HEK293 (cell line): ENCODE results near the gene PRELID3B.

Experiments used
- CTCF ChIA-PET: fragments of 350-600 bp; formaldehyde crosslinking; extraction: SDS; loops from one replicate; lab custom pipeline; 2021; ENCODE audit warnings: antibody characterized with exemption; lab: Yijun Ruan, JAX
- POLR2A ChIA-PET: fragments of 300-600 bp; formaldehyde crosslinking; extraction: SDS; loops from one replicate; lab custom pipeline; 2020; ENCODE audit warnings: antibody characterized with exemption, inconsistent platforms; lab: Yijun Ruan, JAX
- H3K27ac ChIP-seq: fragments of 200-500 bp; sonication (Bioruptor generic); 2 replicates; pipeline ENCODE4 v1.5.1; 2014; ENCODE audit warnings: low read depth, low read length, control low read depth, inconsistent platforms; ENCODE audit errors: extremely low read depth
- H3K36me3 ChIP-seq, 2 experiments: fragments of 200-500 bp in 1 of 2; sonication (Bioruptor generic) in 1 of 2; 1 replicate in 1 of 2; 2 replicates in 1 of 2; pipeline ENCODE4 v1.5.1; 2014 to 2017; ENCODE audit warnings: inconsistent platforms in 2 of 2, low read length in 2 of 2; ENCODE audit not compliant: control insufficient read depth in 2 of 2, insufficient read depth in 1 of 2
- H3K4me1 ChIP-seq: fragments of 200-500 bp; sonication (Bioruptor generic); 2 replicates; pipeline ENCODE4 v1.5.1; 2014; ENCODE audit warnings: mild to moderate bottlenecking, low read length, inconsistent platforms; ENCODE audit not compliant: control insufficient read depth, insufficient read depth
- H3K4me3 ChIP-seq: 2 replicates; pipeline ENCODE4 v1.5.1; 2011; ENCODE audit warnings: low read depth, mild to moderate bottlenecking, control low read depth, low read length, moderate library complexity
- H3K9me3 ChIP-seq: fragments of 200-500 bp; sonication (Bioruptor generic); 2 replicates; pipeline ENCODE4 v1.5.1; 2014; ENCODE audit warnings: low read depth, low read length, inconsistent platforms; ENCODE audit not compliant: control insufficient read depth, insufficient read depth
- KLF10 ChIP-seq: fragments of 450-650 bp; IDR thresholded peaks from 2 replicates; pipeline ENCODE4 v1.5.1; 2018; ENCODE audit warnings: missing biosample characterization, mild to moderate bottlenecking, missing genetic modification characterization
- KLF16 ChIP-seq: fragments of 450-650 bp; formaldehyde crosslinking; IDR thresholded peaks from 2 replicates; pipeline ENCODE4 v1.5.1; 2017; ENCODE audit warnings: missing biosample characterization, missing genetic modification characterization
- KLF7 ChIP-seq: fragments of 450-650 bp; formaldehyde crosslinking; IDR thresholded peaks from 2 replicates; pipeline ENCODE4 v1.5.1; 2016; ENCODE audit warnings: missing biosample characterization, missing genetic modification characterization, borderline replicate concordance
- PATZ1 ChIP-seq: fragments of 450-650 bp; formaldehyde crosslinking; IDR thresholded peaks from 2 replicates; pipeline ENCODE4 v1.5.1; 2016; ENCODE audit warnings: missing biosample characterization, missing genetic modification characterization
- PBX3 ChIP-seq: sonication (generic); formaldehyde crosslinking; IDR thresholded peaks from 2 replicates; pipeline ENCODE4 v1.8.1; 2022; ENCODE audit warnings: mild to moderate bottlenecking, moderate library complexity, missing genetic modification reagents
- SALL2 ChIP-seq: fragments of 450-650 bp; formaldehyde crosslinking; IDR thresholded peaks from 2 replicates; pipeline ENCODE4 v1.5.0; 2017; ENCODE audit warnings: missing biosample characterization, mild to moderate bottlenecking, missing genetic modification characterization, borderline replicate concordance
- WT1 ChIP-seq: fragments of 450-650 bp; formaldehyde crosslinking; IDR thresholded peaks from 2 replicates; pipeline ENCODE4 v1.5.1; 2016; ENCODE audit warnings: missing biosample characterization, missing genetic modification characterization
- ZBTB49 ChIP-seq: fragments of 450-650 bp; formaldehyde crosslinking; IDR thresholded peaks from 2 replicates; pipeline ENCODE4 v1.5.1; 2016; ENCODE audit warnings: missing biosample characterization, missing genetic modification characterization, low read depth
- ZFP37 ChIP-seq: fragments of 450-650 bp; formaldehyde crosslinking; IDR thresholded peaks from 2 replicates; pipeline ENCODE4 v1.5.1; 2016; ENCODE audit warnings: missing biosample characterization, missing genetic modification characterization
- ZNF202 ChIP-seq: fragments of 450-650 bp; formaldehyde crosslinking; IDR thresholded peaks from 2 replicates; pipeline ENCODE4 v1.5.1; 2016; ENCODE audit warnings: missing biosample characterization, missing genetic modification characterization, borderline replicate concordance
- ZNF335 ChIP-seq: fragments of 450-650 bp; formaldehyde crosslinking; conservative IDR thresholded peaks from 2 replicates; pipeline ENCODE4 v1.5.1; 2016; ENCODE audit warnings: missing biosample characterization, missing genetic modification characterization
- ZNF341 ChIP-seq: fragments of 450-650 bp; formaldehyde crosslinking; IDR thresholded peaks from 2 replicates; pipeline ENCODE4; 2016; ENCODE audit warnings: low read depth, missing biosample characterization, missing genetic modification characterization
- ZNF391 ChIP-seq: fragments of 450-650 bp; formaldehyde crosslinking; IDR thresholded peaks from 2 replicates; pipeline ENCODE4 v1.5.1; 2016; ENCODE audit warnings: low read depth, missing biosample characterization, missing genetic modification characterization, borderline replicate concordance
- ZNF501 ChIP-seq: fragments of 450-650 bp; formaldehyde crosslinking; IDR thresholded peaks from 2 replicates; pipeline ENCODE4 v1.5.1; 2016; ENCODE audit warnings: missing biosample characterization, missing genetic modification characterization
- ZNF529 ChIP-seq: fragments of 450-650 bp; formaldehyde crosslinking; IDR thresholded peaks from 2 replicates; pipeline ENCODE4 v1.5.1; 2017; ENCODE audit warnings: missing genetic modification characterization, missing biosample characterization; ENCODE audit not compliant: insufficient replicate concordance
- ZNF530 ChIP-seq: fragments of 450-650 bp; formaldehyde crosslinking; IDR thresholded peaks from 2 replicates; pipeline ENCODE4 v1.5.1; 2016; ENCODE audit warnings: low read depth, missing biosample characterization, missing genetic modification characterization
- ZNF549 ChIP-seq: fragments of 450-650 bp; IDR thresholded peaks from 2 replicates; pipeline ENCODE4 v1.5.1; 2018; ENCODE audit warnings: missing biosample characterization, missing genetic modification characterization, mild to moderate bottlenecking, inconsistent platforms, moderate library complexity
- ZNF596 ChIP-seq: fragments of 450-650 bp; IDR thresholded peaks from 2 replicates; pipeline ENCODE4 v1.5.0; 2018; ENCODE audit warnings: missing biosample characterization, mild to moderate bottlenecking, missing genetic modification characterization, moderate library complexity
- ZNF600 ChIP-seq: fragments of 450-650 bp; formaldehyde crosslinking; IDR thresholded peaks from 2 replicates; pipeline ENCODE4 v1.5.1; 2016; ENCODE audit warnings: missing biosample characterization, missing genetic modification characterization
- ZNF639 ChIP-seq: fragments of 450-650 bp; formaldehyde crosslinking; IDR thresholded peaks from 2 replicates; pipeline ENCODE4 v1.5.1; 2016; ENCODE audit warnings: missing biosample characterization, missing genetic modification characterization
- ZNF707 ChIP-seq: fragments of 450-650 bp; formaldehyde crosslinking; IDR thresholded peaks from 2 replicates; pipeline ENCODE4 v1.5.1; 2016; ENCODE audit warnings: missing biosample characterization, missing genetic modification characterization
- ZNF777 ChIP-seq: fragments of 450-650 bp; formaldehyde crosslinking; IDR thresholded peaks from 2 replicates; pipeline ENCODE4 v1.5.1; 2017; ENCODE audit warnings: missing biosample characterization, missing genetic modification characterization, borderline replicate concordance
- ZNF785 ChIP-seq: fragments of 450-650 bp; formaldehyde crosslinking; IDR thresholded peaks from 2 replicates; pipeline ENCODE4 v1.5.1; 2016; ENCODE audit warnings: missing biosample characterization, missing genetic modification characterization
- ZNF830 ChIP-seq: fragments of 450-650 bp; IDR thresholded peaks from 2 replicates; pipeline ENCODE4 v1.5.0; 2018; ENCODE audit warnings: missing biosample characterization, missing genetic modification characterization, low read depth, mild to moderate bottlenecking, moderate library complexity
- ZSCAN4 ChIP-seq: fragments of 450-650 bp; formaldehyde crosslinking; IDR thresholded peaks from 2 replicates; pipeline ENCODE4 v1.5.1; 2017; ENCODE audit warnings: missing biosample characterization, missing genetic modification characterization
- ZSCAN5A ChIP-seq: fragments of 450-650 bp; formaldehyde crosslinking; IDR thresholded peaks from 2 replicates; pipeline ENCODE4 v1.5.1; 2016; ENCODE audit warnings: missing biosample characterization, missing genetic modification characterization

Gene PRELID3B

GRCh38 chr20:59032023-59032712, 10.4 kb downstream of the PRELID3B start, which contains the start of gene ATP5F1E:
Gene ATP5F1E (minus strand): TSS chr20:59032335. CDS start chr20:59032251, 84 bp downstream.
- POLR2A ChIA-PET, result interaction anchor here (0.5 to 2.2 kb wide), 27 partner anchors 9 to 381 kb away, joined by 3 to 28 read pairs (median 6); partner anchors contain the start of genes NELFCD, PRELID3B, STX16 and TUBB1
- Histone ChIP-seq H3K27ac (peak within 1 kb of the TSS; percentile 91), H3K9me3 (no peaks in the 10 kb centered on the region), H3K36me3 (peaks cover 13 to 77% of the 10 kb centered on the region in 2 experiments), H3K4me1 (peaks cover 7% of the 10 kb centered on the region; the same call in 1 of the 2 replicates), H3K4me3 (peak within 1 kb of the TSS; percentile 95)
- CTCF ChIA-PET, result interaction anchor here (0.5 to 1.1 kb wide), 5 partner anchors 26 to 916 kb away, joined by 3 to 5 read pairs (median 3); no protein-coding TSS in a partner anchor
- peak; percentile 97 for TF ChIP-seq PBX3 (CRISPR knock-in tag)
- no peak; the same call in 1 of the 2 replicates for TF ChIP-seq WT1 (tag by site-specific recombination)
- TF ChIP-seq ZBTB49 (tag by site-specific recombination), result no peak
- TF ChIP-seq SALL2, result no peak
- TF ChIP-seq ZFP37 (tag by site-specific recombination), result peak; percentile 88
- no peak for TF ChIP-seq ZNF639
- no peak for TF ChIP-seq ZNF707 (tag by site-specific recombination)
- TF ChIP-seq ZSCAN5A (tag by site-specific recombination), result peak; percentile 65; the same call in 1 of the 2 replicates
- no peak for TF ChIP-seq ZNF530 (tag by site-specific recombination)
- no peak; the same call in none of the 2 replicates for TF ChIP-seq ZNF335 (tag by site-specific recombination)
- 0 out of 2 replicates have a peak, but pooled peaks have one; percentile 69 for TF ChIP-seq KLF7 (tag by site-specific recombination)
- TF ChIP-seq ZNF785 (tag by site-specific recombination), result peak; percentile 93; the same call in 1 of the 2 replicates
- TF ChIP-seq ZNF341 (tag by site-specific recombination), result peak; percentile 45; the same call in 1 of the 2 replicates
- TF ChIP-seq ZNF549 (tag by site-specific recombination), result no peak
- TF ChIP-seq ZNF391 (tag by site-specific recombination), result no peak
- TF ChIP-seq KLF16 (tag by site-specific recombination), result peak; percentile 44; the same call in 1 of the 2 replicates
- peak; percentile 75 for TF ChIP-seq ZNF501 (tag by site-specific recombination)
- no peak for TF ChIP-seq ZNF830 (tag by site-specific recombination)
- peak; percentile 90 for TF ChIP-seq PATZ1 (tag by site-specific recombination)
- TF ChIP-seq ZNF596 (tag by site-specific recombination), result peak; percentile 42; the same call in 1 of the 2 replicates
- no peak for TF ChIP-seq ZNF600 (tag by site-specific recombination)
- no peak for TF ChIP-seq ZSCAN4
- TF ChIP-seq ZNF777 (tag by site-specific recombination), result peak; percentile 45; the same call in 1 of the 2 replicates
- TF ChIP-seq ZNF529 (tag by site-specific recombination), result no peak
- no peak for TF ChIP-seq ZNF202 (tag by site-specific recombination)
- peak; percentile 98 for TF ChIP-seq KLF10 (tag by site-specific recombination)
